ENCODE data around the gene RAPGEF1. TPM values are rescaled to one million over a fixed set of nuclear protein-coding genes. Genes with fewer than 3 reads are reported as not detected.
A peak's percentile ranks its signal among the peaks of the same experiment; 100 is the strongest.

Gene RAPGEF1
- total RNA-seq, 3 donors from 2014 or later = 67.1 to 103 (median 84.2) TPM

GRCh38 chr9:131735238-131736128, 4.4 kb downstream of the RAPGEF1 start:
- intact Hi-C loops (cut with DNase I, micrococcal nuclease) = loop anchor here in 1 of 2 donors (10.0 kb wide), 1 partner anchor 61 kb away; no protein-coding TSS in a partner anchor
- Histone ChIP-seq H3K9me3 (no peaks in the 10 kb centered on the region), H3K4me3 (no peak overlapping the region), H3K36me3 (ENCODE audit: low read depth) (no peaks in the 10 kb centered on the region), H3K4me1 (ENCODE audit: low read depth) (peaks cover 67% of the 10 kb centered on the region)
- ATAC-seq (peak; percentile 55), DNase-seq (peak; percentile 66 to 81 (median 77))
- TF ChIP-seq CTCF (IDR thresholded peaks at IDR 0.05) = no peak

- no peaks in the 10 kb centered on the region for H3K36me3 ChIP-seq (ENCODE audit: low read depth)
- H3K4me3 ChIP-seq = no peak overlapping the region
- ATAC-seq (no peak), DNase-seq (no peak)
- no peaks in the 10 kb centered on the region for H3K9me3 ChIP-seq
- no peak for TF ChIP-seq CTCF (IDR thresholded peaks at IDR 0.05)
- H3K4me1 ChIP-seq (ENCODE audit: low read depth) = peaks cover 71% of the 10 kb centered on the region
- intact Hi-C loops (cut with DNase I, micrococcal nuclease) = loop anchor here in 1 of 2 donors (10.0 kb wide), 1 partner anchor 60 kb away; no protein-coding TSS in a partner anchor
These were observed 5.1 kb downstream of the RAPGEF1 start for GRCh38 chr9:131734781-131735180.

GRCh38 chr9:131734165-131734610, 5.7 kb downstream of the RAPGEF1 start:
- H3K9me3 ChIP-seq = no peaks in the 10 kb centered on the region
- intact Hi-C loops (cut with DNase I, micrococcal nuclease) = loop anchor here in 1 of 2 donors (10.0 kb wide), 1 partner anchor 59 kb away; no protein-coding TSS in a partner anchor
- DNase-seq (peak; percentile 86 to 91 (median 87)), ATAC-seq (peak; percentile 64)
- H3K4me1 ChIP-seq (ENCODE audit: low read depth) = peaks cover 77% of the 10 kb centered on the region
- TF ChIP-seq CTCF (IDR thresholded peaks at IDR 0.05) = no peak
- no peaks in the 10 kb centered on the region for H3K36me3 ChIP-seq (ENCODE audit: low read depth)
- no peak overlapping the region for H3K4me3 ChIP-seq

- H3K4me1 ChIP-seq (ENCODE audit: low read depth) = peaks cover 78% of the 10 kb centered on the region
- no peak for TF ChIP-seq CTCF (IDR thresholded peaks at IDR 0.05)
- DNase-seq (peak; percentile 38 to 79 (median 69)), ATAC-seq (peak; percentile 36)
- no peak overlapping the region for H3K4me3 ChIP-seq
- intact Hi-C loops (cut with DNase I, micrococcal nuclease) = loop anchor here in 1 of 2 donors (10.0 kb wide), 1 partner anchor 59 kb away; no protein-coding TSS in a partner anchor
- H3K36me3 ChIP-seq (ENCODE audit: low read depth) = no peaks in the 10 kb centered on the region
- H3K9me3 ChIP-seq = no peaks in the 10 kb centered on the region
These were observed 6.3 kb downstream of the RAPGEF1 start for GRCh38 chr9:131733541-131734061.

GRCh38 chr9:131732636-131733289, 7.1 kb downstream of the RAPGEF1 start:
- DNase-seq (peak in 1 of 3 donors; percentile 33), ATAC-seq (peak; percentile 9)
- no peaks in the 10 kb centered on the region for H3K9me3 ChIP-seq
- no peak for TF ChIP-seq CTCF (IDR thresholded peaks at IDR 0.05)
- no peaks in the 10 kb centered on the region for H3K36me3 ChIP-seq (ENCODE audit: low read depth)
- H3K4me3 ChIP-seq = no peak overlapping the region
- H3K4me1 ChIP-seq (ENCODE audit: low read depth) = peaks cover 77% of the 10 kb centered on the region
- intact Hi-C loops (cut with DNase I, micrococcal nuclease) = loop anchor here in 1 of 2 donors (10.0 kb wide), 1 partner anchor 58 kb away; no protein-coding TSS in a partner anchor

Data from mucosa of descending colon (tissue), 3 donors.